K562 (cell line): ENCODE data around the gene BIRC6. TPM values are rescaled to one million over a fixed set of nuclear protein-coding genes. Genes with fewer than 3 reads are reported as not detected.

Source experiments
- ATAC-seq: fragments of 200-7000 bp; cut with Tn5 transposase; 3 replicates; pipeline ENCODE4 v1.9.1; 2020; ENCODE audit warnings: moderate library complexity
- BruUV-seq: library from RNA; stranded (reverse); fragments of 400-500 nt; replicated peaks from 2 replicates; lab custom pipeline; 2021; lab: Mats Ljungman, UMichigan
- CTCF ChIA-PET: fragments of 300-600 bp; formaldehyde crosslinking; extraction: SDS; loops from one replicate; lab custom pipeline; 2021; ENCODE audit warnings: low intra/inter-chr PET ratio; lab: Yijun Ruan, JAX
- POLR2A ChIA-PET: fragments of 300-600, 350-650 bp; sonication (Branson Sonifier 250); formaldehyde crosslinking; extraction: SDS; loops from one replicate; lab custom pipeline; 2021; ENCODE audit warnings: antibody characterized with exemption, inconsistent platforms; lab: Yijun Ruan, JAX
- DNase-seq, 4 experiments: peaks; one replicate each; pipeline versions ENCODE4 v3.0.0 to v3.0.0-alpha.2; 2011 to 2018; ENCODE audit warnings: low spot score in 3 of 4, mixed read lengths in 3 of 4; ENCODE audit errors: extremely low read depth in 1 of 4
- FAIRE-seq: peaks from 2 replicates; lab custom pipeline; 2011; peaks lifted over from hg19 to GRCh38; lab: Jason Lieb, UNC
- H2AFZ ChIP-seq: 2 replicates; pipeline ENCODE4 v1.6.0; 2011; ENCODE audit warnings: low read depth, low read length, control low read depth, inconsistent platforms
- H3K27ac ChIP-seq: fragments of 200-600 bp; 3 replicates; pipeline ENCODE4 v1.8.0; 2011; ENCODE audit warnings: low read depth, mild to moderate bottlenecking, control low read depth, inconsistent platforms, low read length, moderate library complexity, mixed read lengths; ENCODE audit errors: extremely low read depth
- H3K27me3 ChIP-seq, 2 experiments: fragments of 300-600 bp in 1 of 2; 2 replicates in 1 of 2; 3 replicates in 1 of 2; pipeline versions ENCODE4 v1.6.0 to v1.8.0; 2011; ENCODE audit warnings: inconsistent platforms in 2 of 2, low read length in 2 of 2, mild to moderate bottlenecking in 1 of 2, mixed read lengths in 1 of 2, moderate library complexity in 1 of 2; ENCODE audit not compliant: control insufficient read depth in 2 of 2, insufficient read depth in 2 of 2
- H3K36me3 ChIP-seq: fragments of 300-600 bp; 3 replicates; pipeline ENCODE4 v1.8.0; 2011; ENCODE audit warnings: mild to moderate bottlenecking, low read length, inconsistent platforms; ENCODE audit not compliant: control insufficient read depth, insufficient read depth
- H3K4me1 ChIP-seq, 2 experiments: fragments of 200-600 bp in 1 of 2; replicated peaks in 1 of 2; 2 replicates in 1 of 2; 3 replicates in 1 of 2; pipeline versions ENCODE4 v1.5.1 to v1.8.0; 2011; ENCODE audit warnings: inconsistent platforms in 2 of 2, low read length in 2 of 2, mild to moderate bottlenecking in 1 of 2, mixed read lengths in 1 of 2, moderate library complexity in 1 of 2; ENCODE audit not compliant: control insufficient read depth in 2 of 2, insufficient read depth in 2 of 2
- H3K4me2 ChIP-seq: 2 replicates; pipeline ENCODE4 v1.6.1; 2011; ENCODE audit warnings: low read length, control low read depth, inconsistent platforms, mixed read lengths; ENCODE audit not compliant: insufficient read depth
- H3K4me3 ChIP-seq: fragments of 200-600 bp; sonication (generic), shearing (Covaris generic); 2 replicates; pipeline ENCODE4 v1.5.1; 2016; ENCODE audit warnings: control low read depth, inconsistent platforms
- H3K79me2 ChIP-seq: fragments of 200-600 bp; 3 replicates; pipeline ENCODE4 v1.8.0; 2011; ENCODE audit warnings: low read length, inconsistent platforms; ENCODE audit not compliant: control insufficient read depth, insufficient read depth
- H3K9ac ChIP-seq, 2 experiments: 2 replicates each; pipeline versions ENCODE4 v1.6.0 to v1.6.1; 2011; ENCODE audit warnings: low read depth in 2 of 2, low read length in 2 of 2, control low read depth in 1 of 2, inconsistent platforms in 1 of 2, mild to moderate bottlenecking in 1 of 2, mixed read lengths in 1 of 2; ENCODE audit not compliant: insufficient read depth in 1 of 2
- H3K9me1 ChIP-seq: one replicate; pipeline ENCODE4 v1.6.0; 2011; ENCODE audit warnings: inconsistent platforms, mild to moderate bottlenecking, low read length, moderate library complexity; ENCODE audit not compliant: control insufficient read depth, insufficient read depth
- H3K9me3 ChIP-seq: replicated peaks from 2 replicates; pipeline ENCODE4 v1.5.1; 2011; ENCODE audit warnings: low read depth, low read length, inconsistent platforms; ENCODE audit not compliant: control insufficient read depth, insufficient read depth
- H4K20me1 ChIP-seq: replicated peaks from 2 replicates; pipeline ENCODE4 v1.6.1; 2011; ENCODE audit warnings: low read length, inconsistent platforms, mixed read lengths; ENCODE audit not compliant: control insufficient read depth, insufficient read depth
- ADNP ChIP-seq: fragments of 200-800 bp; sonication (Bioruptor generic); IDR thresholded peaks from 2 replicates; pipeline ENCODE4 v1.6.1; 2016; ENCODE audit warnings: missing genetic modification characterization, missing compliant biosample characterization
- ARID1B ChIP-seq: fragments of 450-650 bp; IDR thresholded peaks from 2 replicates; pipeline ENCODE4 v1.6.1; 2016; ENCODE audit warnings: antibody characterized with exemption, mild to moderate bottlenecking, inconsistent platforms
- ATF1 ChIP-seq, 2 experiments: fragments of 450-650 bp in 1 of 2; IDR thresholded peaks; 2 replicates each; pipeline ENCODE4 v1.6.1; 2016; ENCODE audit warnings: missing compliant biosample characterization in 1 of 2, missing genetic modification characterization in 1 of 2
- CC2D1A ChIP-seq: fragments of 450-650 bp; IDR thresholded peaks from 2 replicates; pipeline ENCODE4 v1.6.1; 2017; ENCODE audit warnings: mild to moderate bottlenecking
- DACH1 ChIP-seq: fragments of 450-650 bp; IDR thresholded peaks from 2 replicates; pipeline ENCODE4 v1.6.1; 2018; ENCODE audit not compliant: partially characterized antibody
- DPF2 ChIP-seq: fragments of 450-650 bp; IDR thresholded peaks from 2 replicates; pipeline ENCODE4 v1.6.1; 2016
- FOXJ2 ChIP-seq: fragments of 200-800 bp; sonication (Bioruptor generic); IDR thresholded peaks from 2 replicates; pipeline ENCODE4 v1.6.1; 2016; ENCODE audit warnings: missing genetic modification characterization, missing compliant biosample characterization
- HDAC8 ChIP-seq: fragments of 450-650 bp; IDR thresholded peaks from 2 replicates; pipeline ENCODE4 v1.6.1; 2016; ENCODE audit warnings: mild to moderate bottlenecking, missing genetic modification characterization, moderate library complexity, missing compliant biosample characterization
- JUN ChIP-seq, 2 experiments: sonication (generic) in 1 of 2; formaldehyde crosslinking in 1 of 2; IDR thresholded peaks; 2 replicates each; pipeline versions ENCODE4 v1.6.1 to v1.8.0; 2012 to 2022; ENCODE audit warnings: borderline replicate concordance in 2 of 2, mild to moderate bottlenecking in 2 of 2, improper control_type of control experiment in 1 of 2, low read depth in 1 of 2, low read length in 1 of 2, missing genetic modification reagents in 1 of 2
- KLF6 ChIP-seq: fragments of 250-450 bp; sonication (Bioruptor Pico); IDR thresholded peaks from 2 replicates; pipeline ENCODE4 v1.4.0; 2020; ENCODE audit warnings: mild to moderate bottlenecking, moderate library complexity, borderline replicate concordance
- NRF1 ChIP-seq, 2 experiments: fragments of 450-650 bp; IDR thresholded peaks in 1 of 2; conservative IDR thresholded peaks in 1 of 2; 2 replicates each; pipeline ENCODE4 v1.6.1; 2014; ENCODE audit warnings: mild to moderate bottlenecking in 2 of 2
- RFX1 ChIP-seq: fragments of 450-650 bp; IDR thresholded peaks from 2 replicates; pipeline ENCODE4 v1.6.1; 2016; ENCODE audit warnings: mild to moderate bottlenecking, moderate library complexity
- RHOXF2B ChIP-seq: fragments of 250-450 bp; sonication (Bioruptor Pico); conservative IDR thresholded peaks from 2 replicates; pipeline ENCODE4 v1.5.1; 2021
- SMARCA4 ChIP-seq: fragments of 450-650 bp; IDR thresholded peaks from 2 replicates; pipeline ENCODE4 v1.6.1; 2016
- SMARCB1 ChIP-seq: IDR thresholded peaks from 2 replicates; pipeline ENCODE4 v1.6.1; 2011; ENCODE audit warnings: improper control_type of control experiment, low read depth; ENCODE audit not compliant: insufficient read length
- SMARCE1 ChIP-seq: fragments of 450-650 bp; IDR thresholded peaks from 2 replicates; pipeline ENCODE4 v1.7.1; 2016; ENCODE audit warnings: mild to moderate bottlenecking
- TBP ChIP-seq: optimal IDR thresholded peaks from 2 replicates; pipeline ENCODE3; 2011; ENCODE audit warnings: low read depth, low read length, improper control_type of control experiment
- ZFX ChIP-seq: sonication (generic); formaldehyde crosslinking; IDR thresholded peaks from 2 replicates; pipeline ENCODE4 v1.8.0; 2022; ENCODE audit warnings: mild to moderate bottlenecking, missing genetic modification reagents, moderate library complexity
- ZNF41 ChIP-seq: fragments of 250-450 bp; sonication (Bioruptor Pico); conservative IDR thresholded peaks from 2 replicates; pipeline ENCODE4 v1.4.0; 2020; ENCODE audit warnings: mild to moderate bottlenecking
- WGBS: fragments of 100-300 bp; shearing (Covaris generic); methylation state at CpG from one replicate; pipeline ENCODE4 v1.1.6; 2016; ENCODE audit warnings: low coverage, mixed read lengths; ENCODE audit not compliant: insufficient coverage; ENCODE audit errors: missing lambda C conversion rate; 5-methylcytosine and 5-hydroxymethylcytosine counted together
- in situ Hi-C: fragments of 300-500 bp; cut with MboI; formaldehyde crosslinking; loops from 4 replicates; pipeline ENCODE4 v1.15.0; 2018; ENCODE audit warnings: inconsistent platforms, mixed read lengths
- intact Hi-C: fragments of 100-400 bp; cut with micrococcal nuclease; formaldehyde crosslinking; loops from 2 replicates; pipeline ENCODE4 v1.14.2; 2022
- polyA plus RNA-seq, 8 experiments: library from polyadenylated mRNA; depleted of rRNA in 4 of 8; stranded (reverse) in 5 of 8; unstranded in 3 of 8; fragments of >200 nt; fragmentation: Nextera tagmentation in 2 of 8; fragmentation: Illumina TruSeq in 1 of 8; extraction: Ambion mirVana in 2 of 8; extraction: Trizol in 1 of 8; gene quantifications; 2 replicates each; pipeline versions ENCODE4 v1.2.1 to v1.2.3, GENCODE V29; 2011 to 2014; ENCODE audit warnings: inconsistent platforms in 1 of 8, missing spikeins in 1 of 8
- total RNA-seq, 7 experiments: library from RNA; depleted of rRNA in 6 of 7; stranded (reverse); fragments of >200 nt in 6 of 7; fragmentation: Illumina TruSeq in 2 of 7; extraction: Trizol in 2 of 7; gene quantifications; 2 replicates each; pipeline versions ENCODE4 v1.2.1 to v1.2.3, GENCODE V29; 2011 to 2021; ENCODE audit warnings: low replicate concordance in 1 of 7
- TF ChIP-seq, protein P1 (sequence below): fragments of 450-650 bp; IDR thresholded peaks from 2 replicates; pipeline ENCODE4 v1.6.1; 2014; ENCODE audit warnings: low read depth, mild to moderate bottlenecking, moderate library complexity, borderline replicate concordance

Gene BIRC6
- total and polyA plus RNA-seq, 9 of the 15 experiments (the other 6 are each of a cell fraction or from before 2014, with no cell fraction given) = 18.8 to 110 (median 49.8) TPM

DNA sequence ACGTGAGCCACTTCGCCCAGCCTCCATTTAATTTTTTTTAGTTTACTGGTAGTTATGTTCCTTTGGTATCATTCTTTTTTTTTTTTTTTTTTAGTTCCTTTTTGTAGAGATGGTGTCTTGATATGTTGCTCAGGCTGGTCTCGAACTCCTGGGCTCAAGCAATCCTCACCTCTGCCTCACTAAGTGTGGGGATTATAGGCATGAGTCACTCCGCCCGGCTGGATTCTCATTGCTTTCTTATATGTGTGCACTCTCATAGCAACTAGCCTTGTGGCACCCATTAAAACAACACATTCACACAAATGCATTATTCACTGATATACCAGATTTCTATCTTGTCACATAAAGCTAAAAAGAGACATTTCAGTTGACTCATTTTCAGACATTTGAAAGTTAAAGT lies 275.3 kb downstream of the BIRC6 start:
- Histone ChIP-seq H2AFZ (no peak overlapping the region), H3K9ac (no peak overlapping the region), H3K4me3 (no peak overlapping the region), H3K4me1 (peaks cover 13 to 17% of the 10 kb centered on the region in 2 experiments; a peak in 3 of 5 replicates), H3K36me3 (peaks cover 59% of the 10 kb centered on the region; the same call in 2 of the 3 replicates), H3K27ac (peak overlapping the region; percentile 19; the same call in 1 of the 3 replicates), H3K4me2 (no peak overlapping the region), H4K20me1 (no peaks in the 10 kb centered on the region), H3K9me3 (no peaks in the 10 kb centered on the region), H3K9me1 (no peaks in the 10 kb centered on the region), H3K27me3 (no peaks in the 10 kb centered on the region), H3K79me2 (peaks cover 43% of the 10 kb centered on the region)
- no peak for FAIRE-seq
- peak; percentile 32 for ATAC-seq
- intact Hi-C loops = loop anchor here (5.0 kb wide), 1 partner anchor 80 kb away; no protein-coding TSS in a partner anchor
- 53% methylated on average over 5 of the region's 5 CpGs for WGBS
- in situ Hi-C loops = no loop called here
- ChIA-PET POLR2A (interaction anchor here (0.9 to 1.6 kb wide), 2 partner anchors 12 to 19 kb away, joined by 3 to 5 read pairs; no protein-coding TSS in a partner anchor), CTCF (no interaction called here)
- peak in 3 of 4 experiments; percentile 20 to 75 (median 53) for DNase-seq
- BruUV-seq = no TSS peak
- TF ChIP-seq ARID1B = peak; percentile 34; the same call in 1 of the 2 replicates
- 0 out of 2 replicates have a peak, but pooled peaks have one; percentile 66 for TF ChIP-seq SMARCA4
- peak; percentile 23; the same call in 1 of the 2 replicates for TF ChIP-seq ZFX
- no peak for TF ChIP-seq HDAC8 (tag)
- no peak for TF ChIP-seq KLF6 (CRISPR knock-in tag)
- TF ChIP-seq RFX1 = peak; percentile 45
- peak; percentile 80; the same call in 1 of the 2 replicates for TF ChIP-seq ADNP (tag)
- 0 out of 2 replicates have a peak, but pooled peaks have one; percentile 43 for TF ChIP-seq JUN (IDR thresholded peaks at IDR 0.05; ENCODE audit: borderline replicate concordance, low read depth, low read length)
- no peak for TF ChIP-seq JUN (CRISPR knock-in tag; IDR thresholded peaks at IDR 0.05; ENCODE audit: borderline replicate concordance)
- TF ChIP-seq SMARCE1 = peak; percentile 61; the same call in 1 of the 2 replicates
- TF ChIP-seq SMARCB1 = no peak
- TF ChIP-seq RHOXF2B (CRISPR knock-in tag) = no peak
- peak; percentile 37 for TF ChIP-seq DACH1
- TF ChIP-seq FOXJ2 = 0 out of 2 replicates have a peak, but pooled peaks have one; percentile 17
- TF ChIP-seq ZNF41 (CRISPR knock-in tag) = no peak
- TF ChIP-seq NRF1 (conservative IDR thresholded peaks at IDR 0.05 in 1 of 2, IDR thresholded peaks at IDR 0.05 in 1 of 2) = 0 out of 4 replicates have a peak, but pooled peaks of 1 of the 2 experiments have one; percentile 32
- TF ChIP-seq TBP = peak; percentile 50
- TF ChIP-seq, protein P1, sequence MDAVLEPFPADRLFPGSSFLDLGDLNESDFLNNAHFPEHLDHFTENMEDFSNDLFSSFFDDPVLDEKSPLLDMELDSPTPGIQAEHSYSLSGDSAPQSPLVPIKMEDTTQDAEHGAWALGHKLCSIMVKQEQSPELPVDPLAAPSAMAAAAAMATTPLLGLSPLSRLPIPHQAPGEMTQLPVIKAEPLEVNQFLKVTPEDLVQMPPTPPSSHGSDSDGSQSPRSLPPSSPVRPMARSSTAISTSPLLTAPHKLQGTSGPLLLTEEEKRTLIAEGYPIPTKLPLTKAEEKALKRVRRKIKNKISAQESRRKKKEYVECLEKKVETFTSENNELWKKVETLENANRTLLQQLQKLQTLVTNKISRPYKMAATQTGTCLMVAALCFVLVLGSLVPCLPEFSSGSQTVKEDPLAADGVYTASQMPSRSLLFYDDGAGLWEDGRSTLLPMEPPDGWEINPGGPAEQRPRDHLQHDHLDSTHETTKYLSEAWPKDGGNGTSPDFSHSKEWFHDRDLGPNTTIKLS = 0 out of 2 replicates have a peak, but pooled peaks have one; percentile 33
- TF ChIP-seq ATF1 (CRISPR knock-in tag; IDR thresholded peaks at IDR 0.05) = no peak
- TF ChIP-seq ATF1 (tag; IDR thresholded peaks at IDR 0.05) = no peak
- 0 out of 2 replicates have a peak, but pooled peaks have one; percentile 34 for TF ChIP-seq CC2D1A
- peak; percentile 71 for TF ChIP-seq DPF2
